GM21447 (cell line): ENCODE measurements around the gene TBX10.

Experiments used
- ATAC-seq: cut with Tn5 transposase; IDR thresholded peaks from one replicate; pipeline ENCODE4 v1.9.1; 2021; ENCODE audit not compliant: unreplicated experiment

The TBX10 gene

GRCh38 chr11:67581469-67581868 is 58.1 kb downstream of the TBX10 start:
- no peak for ATAC-seq
